Measurements from ENCODE around the gene KIF5A. TPM values are rescaled to one million over a fixed set of nuclear protein-coding genes. Genes with fewer than 3 reads are reported as not detected.
"Not testable (repeated sequence)": the region's sequence is repeated elsewhere in the genome, so short reads cannot be mapped to it uniquely, and the experiment has no call there.

KIF5A gene
- total and polyA plus RNA-seq, 8 donors: 0.38 to 6.5 (median 5.3) TPM

DNA sequence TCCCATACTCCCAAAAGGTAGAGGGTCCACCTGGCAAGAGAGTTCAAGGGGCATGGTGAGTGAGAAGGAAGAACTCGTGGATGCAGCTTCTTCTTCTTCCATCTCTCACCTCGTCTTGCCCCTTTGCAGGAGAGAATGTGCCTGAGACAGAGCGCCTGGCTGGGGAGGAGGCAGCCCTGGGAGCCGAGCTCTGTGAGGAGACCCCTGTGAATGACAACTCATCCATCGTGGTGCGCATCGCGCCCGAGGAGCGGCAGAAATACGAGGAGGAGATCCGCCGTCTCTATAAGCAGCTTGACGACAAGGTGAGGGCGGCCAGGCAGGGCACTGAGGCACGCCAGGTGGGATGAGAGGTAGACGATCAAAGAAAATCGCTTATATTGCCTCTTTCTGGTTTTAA is 20.0 kb downstream of the KIF5A start:
- no peak overlapping the region for H3K27ac ChIP-seq
- no peak for DNase-seq
- intact Hi-C loops (cut with DNase I): no loop called here
- no peaks in the 10 kb centered on the region for H3K36me3 ChIP-seq
- peaks cover 0 to 26% of the 10 kb centered on the region in 2 donors for H3K27me3 ChIP-seq
- TF ChIP-seq, protein P1, sequence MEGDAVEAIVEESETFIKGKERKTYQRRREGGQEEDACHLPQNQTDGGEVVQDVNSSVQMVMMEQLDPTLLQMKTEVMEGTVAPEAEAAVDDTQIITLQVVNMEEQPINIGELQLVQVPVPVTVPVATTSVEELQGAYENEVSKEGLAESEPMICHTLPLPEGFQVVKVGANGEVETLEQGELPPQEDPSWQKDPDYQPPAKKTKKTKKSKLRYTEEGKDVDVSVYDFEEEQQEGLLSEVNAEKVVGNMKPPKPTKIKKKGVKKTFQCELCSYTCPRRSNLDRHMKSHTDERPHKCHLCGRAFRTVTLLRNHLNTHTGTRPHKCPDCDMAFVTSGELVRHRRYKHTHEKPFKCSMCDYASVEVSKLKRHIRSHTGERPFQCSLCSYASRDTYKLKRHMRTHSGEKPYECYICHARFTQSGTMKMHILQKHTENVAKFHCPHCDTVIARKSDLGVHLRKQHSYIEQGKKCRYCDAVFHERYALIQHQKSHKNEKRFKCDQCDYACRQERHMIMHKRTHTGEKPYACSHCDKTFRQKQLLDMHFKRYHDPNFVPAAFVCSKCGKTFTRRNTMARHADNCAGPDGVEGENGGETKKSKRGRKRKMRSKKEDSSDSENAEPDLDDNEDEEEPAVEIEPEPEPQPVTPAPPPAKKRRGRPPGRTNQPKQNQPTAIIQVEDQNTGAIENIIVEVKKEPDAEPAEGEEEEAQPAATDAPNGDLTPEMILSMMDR (IDR thresholded peaks at IDR 0.05): no peak
- no peak for ATAC-seq
- H3K4me1 ChIP-seq: no peaks in the 10 kb centered on the region
- no peak overlapping the region for H3K4me3 ChIP-seq
- H3K9me3 ChIP-seq: no peaks in the 10 kb centered on the region

DNA sequence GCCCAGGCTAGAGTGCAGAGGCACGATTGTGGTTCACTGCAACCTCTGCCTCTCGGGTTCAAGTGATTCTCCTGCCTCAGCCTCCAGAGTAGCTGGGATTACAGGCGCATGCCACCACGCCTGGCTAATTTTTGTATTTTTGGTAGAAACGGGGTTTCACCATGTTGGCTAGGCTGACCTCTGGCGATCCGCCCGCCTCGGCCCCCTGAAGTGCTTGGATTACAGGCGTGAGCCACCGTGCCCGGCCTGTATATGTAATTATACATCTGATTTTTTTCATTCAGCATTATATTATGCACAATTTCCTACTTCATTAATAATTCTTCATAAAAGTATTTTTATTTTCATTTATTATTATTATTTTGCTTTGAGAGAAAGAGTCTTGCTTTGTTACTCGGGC is 20.6 kb downstream of the KIF5A start:
- ATAC-seq; H3K4me3 ChIP-seq; intact Hi-C loops (cut with DNase I); H3K27ac ChIP-seq; H3K36me3 ChIP-seq; H3K4me1 ChIP-seq; H3K9me3 ChIP-seq; DNase-seq: not testable (repeated sequence)
- peaks cover 0 to 23% of the 10 kb centered on the region in 2 donors for H3K27me3 ChIP-seq

DNA sequence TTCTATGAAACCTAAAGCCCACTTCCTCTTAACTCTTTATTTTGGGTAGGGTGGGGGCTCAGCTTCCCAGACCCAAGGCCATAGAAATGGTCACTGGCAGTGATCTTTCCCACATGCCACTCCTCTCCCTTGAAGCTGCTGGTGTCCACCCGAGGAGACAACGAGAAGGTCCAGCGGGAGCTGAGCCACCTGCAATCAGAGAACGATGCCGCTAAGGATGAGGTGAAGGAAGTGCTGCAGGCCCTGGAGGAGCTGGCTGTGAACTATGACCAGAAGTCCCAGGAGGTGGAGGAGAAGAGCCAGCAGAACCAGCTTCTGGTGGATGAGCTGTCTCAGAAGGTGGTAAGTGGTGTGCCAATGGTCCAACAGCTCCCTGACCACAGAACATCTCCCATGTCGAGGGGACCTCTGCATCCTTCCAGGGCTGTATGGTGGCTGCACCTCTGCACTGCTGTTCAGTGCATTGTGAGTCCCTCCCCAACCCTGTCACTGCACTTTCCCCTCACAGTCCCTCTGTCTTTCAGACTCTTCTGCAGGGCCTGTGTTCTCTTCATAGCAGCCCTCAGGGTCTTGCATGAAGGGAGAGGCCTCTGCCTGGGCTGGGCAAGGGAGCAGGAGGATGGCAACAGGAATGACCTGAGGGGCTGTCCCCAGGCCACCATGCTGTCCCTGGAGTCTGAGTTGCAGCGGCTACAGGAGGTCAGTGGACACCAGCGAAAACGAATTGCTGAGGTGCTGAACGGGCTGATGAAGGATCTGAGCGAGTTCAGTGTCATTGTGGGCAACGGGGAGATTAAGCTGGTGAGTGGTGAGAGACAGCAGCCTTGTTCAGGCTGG is 22.3 kb downstream of the KIF5A start:
- no peak overlapping the region for H3K27ac ChIP-seq
- TF ChIP-seq, protein P1 (IDR thresholded peaks at IDR 0.05): no peak
- DNase-seq (no peak), ATAC-seq (no peak)
- no peaks in the 10 kb centered on the region for H3K4me1 ChIP-seq
- H3K4me3 ChIP-seq: no peak overlapping the region
- H3K27me3 ChIP-seq: peaks cover 0 to 10% of the 10 kb centered on the region in 2 donors
- intact Hi-C loops (cut with DNase I): no loop called here
- H3K9me3 ChIP-seq: no peaks in the 10 kb centered on the region
- H3K36me3 ChIP-seq: no peaks in the 10 kb centered on the region

DNA sequence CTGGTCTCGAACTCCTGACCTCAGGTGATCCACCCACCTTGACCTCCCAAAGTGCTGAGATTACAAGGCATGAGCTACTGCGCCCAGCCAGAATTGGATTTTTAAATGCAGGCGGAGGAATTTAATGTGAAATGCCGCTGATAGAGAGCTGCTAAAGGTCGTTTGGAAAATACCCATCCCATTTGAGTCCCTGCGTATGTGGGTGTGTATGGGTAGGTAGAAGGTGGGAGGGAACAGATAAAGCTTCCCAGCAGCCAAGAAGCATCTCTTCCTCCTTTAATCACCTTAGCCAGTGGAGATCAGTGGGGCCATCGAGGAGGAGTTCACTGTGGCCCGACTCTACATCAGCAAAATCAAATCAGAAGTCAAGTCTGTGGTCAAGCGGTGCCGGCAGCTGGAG is 25.0 kb downstream of the KIF5A start:
- TF ChIP-seq, protein P1 (IDR thresholded peaks at IDR 0.05): no peak
- H3K27me3 ChIP-seq: no peaks in the 10 kb centered on the region
- no peaks in the 10 kb centered on the region for H3K9me3 ChIP-seq
- no peak overlapping the region for H3K27ac ChIP-seq
- no peak for ATAC-seq
- intact Hi-C loops (cut with DNase I): no loop called here
- DNase-seq: no peak
- no peaks in the 10 kb centered on the region for H3K4me1 ChIP-seq
- H3K4me3 ChIP-seq: no peak overlapping the region
- H3K36me3 ChIP-seq: no peaks in the 10 kb centered on the region

DNA sequence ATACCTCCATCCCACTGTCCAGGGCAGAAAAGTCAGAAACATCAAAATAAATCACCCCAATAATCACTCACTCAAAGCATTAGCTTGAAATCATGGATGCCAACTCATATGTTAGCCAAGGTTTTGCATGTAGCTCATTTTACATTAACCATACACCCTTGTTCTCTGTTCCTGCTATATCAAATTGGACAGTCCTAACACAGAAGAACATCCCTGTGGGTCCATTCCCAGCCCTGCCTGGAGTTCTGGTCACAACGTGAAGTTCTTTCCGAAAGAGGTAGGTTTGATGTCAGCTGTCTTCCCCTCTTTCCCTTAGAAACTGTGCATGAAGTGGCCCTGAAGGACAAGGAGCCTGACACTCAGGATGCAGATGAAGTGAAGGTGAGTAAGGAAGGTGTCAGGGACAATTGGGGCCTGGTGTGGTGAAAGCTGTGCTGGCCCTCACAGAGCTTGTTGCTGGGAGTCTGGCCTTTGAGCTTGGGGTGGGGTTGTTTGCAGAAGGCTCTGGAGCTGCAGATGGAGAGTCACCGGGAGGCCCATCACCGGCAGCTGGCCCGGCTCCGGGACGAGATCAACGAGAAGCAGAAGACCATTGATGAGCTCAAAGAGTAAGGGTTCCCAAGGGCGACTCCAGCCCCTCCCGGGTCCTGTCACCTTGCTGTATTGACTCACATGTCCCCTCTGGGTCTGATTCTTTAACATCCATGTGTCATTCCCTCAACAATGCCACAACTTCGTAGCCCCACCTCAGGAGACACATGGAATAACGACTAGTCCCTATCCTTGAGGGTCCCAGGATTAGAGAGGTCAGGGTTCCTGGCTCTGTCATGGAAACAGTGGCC is 26.1 kb downstream of the KIF5A start:
- TF ChIP-seq, protein P1 (IDR thresholded peaks at IDR 0.05): no peak
- intact Hi-C loops (cut with DNase I): no loop called here

More for the DNA sequence above, 26.1 kb downstream of the KIF5A start:
- no peak overlapping the region for H3K27ac ChIP-seq
- no peak overlapping the region for H3K4me3 ChIP-seq
- no peaks in the 10 kb centered on the region for H3K4me1 ChIP-seq
- no peaks in the 10 kb centered on the region for H3K27me3 ChIP-seq
- ATAC-seq (no peak), DNase-seq (no peak)
- H3K9me3 ChIP-seq: no peaks in the 10 kb centered on the region
- no peaks in the 10 kb centered on the region for H3K36me3 ChIP-seq
